Upper lobe of right lung (tissue), 1 donor: ENCODE results near the gene EYA3. TPM values are rescaled to one million over a fixed set of nuclear protein-coding genes. Genes with fewer than 3 reads are reported as not detected.

Experiments used
- ATAC-seq: fragments of 200-7000 bp; cut with Tn5 transposase; one replicate; pipeline ENCODE4 v1.9.1; 2020; ENCODE audit warnings: mild to moderate bottlenecking, moderate library complexity
- DNase-seq: peaks from one replicate; pipeline ENCODE4 v3.0.0-alpha.2; 2020
- H3K27ac ChIP-seq: fragments of 200-600 bp; one replicate; pipeline ENCODE4 v1.8.0; 2022
- H3K27me3 ChIP-seq: fragments of 200-600 bp; one replicate; pipeline ENCODE4 v1.8.0; 2022; ENCODE audit warnings: mild to moderate bottlenecking
- H3K36me3 ChIP-seq: fragments of 200-600 bp; one replicate; pipeline ENCODE4 v1.8.0; 2022
- H3K4me1 ChIP-seq: fragments of 200-600 bp; one replicate; pipeline ENCODE4 v1.8.0; 2022
- H3K4me3 ChIP-seq: fragments of 200-600 bp; one replicate; pipeline ENCODE4 v1.8.0; 2022; ENCODE audit warnings: mild to moderate bottlenecking
- H3K9me3 ChIP-seq: fragments of 200-600 bp; one replicate; pipeline ENCODE4 v1.8.0; 2022
- intact Hi-C: fragments of 100-400 bp; cut with DNase I; formaldehyde crosslinking; loops from one replicate; pipeline ENCODE4 v1.11.0; 2022
- total RNA-seq: library from RNA; stranded (reverse); fragmentation: NEBNext Ultra II Directional; extraction: Animal tissue kit (Norgen Biotek cat#: 25700); gene quantifications from one replicate; pipeline ENCODE4 v1.2.1, GENCODE V29; 2021
- TF ChIP-seq, protein P1 (sequence below): fragments of 200-600 bp; IDR thresholded peaks from one replicate; pipeline ENCODE4 v1.8.0; 2022; ENCODE audit warnings: antibody characterized with exemption
- donor health status: DM: no; HTN: yes; CAD: no; lungs with severe emphysema.

Gene EYA3
- total RNA-seq, 1 donor from 2014 or later = 21.0 TPM

DNA sequence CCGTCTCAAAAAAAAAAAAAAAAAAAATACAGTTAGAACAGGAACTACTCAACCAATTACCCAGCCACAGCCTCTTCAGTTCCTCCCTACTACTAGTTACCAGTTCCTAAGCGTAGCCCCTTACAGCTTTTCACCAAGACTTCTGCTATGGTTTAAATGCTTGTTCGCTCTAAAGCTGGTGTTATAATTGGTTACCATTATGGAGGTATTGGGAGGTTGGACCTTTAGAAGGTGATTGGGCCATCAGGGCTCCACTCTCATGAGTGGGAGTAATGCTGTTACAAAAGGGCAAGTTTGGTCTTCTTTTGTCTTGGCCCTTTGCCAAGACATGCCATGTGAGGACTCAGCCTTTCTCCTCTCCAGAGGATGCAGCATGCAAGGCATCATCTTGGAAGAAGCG lies 156.7 kb downstream of the EYA3 start:
- no peak overlapping the region for H3K4me3 ChIP-seq
- H3K36me3 ChIP-seq = no peaks in the 10 kb centered on the region
- no peaks in the 10 kb centered on the region for H3K27me3 ChIP-seq
- TF ChIP-seq, protein P1, sequence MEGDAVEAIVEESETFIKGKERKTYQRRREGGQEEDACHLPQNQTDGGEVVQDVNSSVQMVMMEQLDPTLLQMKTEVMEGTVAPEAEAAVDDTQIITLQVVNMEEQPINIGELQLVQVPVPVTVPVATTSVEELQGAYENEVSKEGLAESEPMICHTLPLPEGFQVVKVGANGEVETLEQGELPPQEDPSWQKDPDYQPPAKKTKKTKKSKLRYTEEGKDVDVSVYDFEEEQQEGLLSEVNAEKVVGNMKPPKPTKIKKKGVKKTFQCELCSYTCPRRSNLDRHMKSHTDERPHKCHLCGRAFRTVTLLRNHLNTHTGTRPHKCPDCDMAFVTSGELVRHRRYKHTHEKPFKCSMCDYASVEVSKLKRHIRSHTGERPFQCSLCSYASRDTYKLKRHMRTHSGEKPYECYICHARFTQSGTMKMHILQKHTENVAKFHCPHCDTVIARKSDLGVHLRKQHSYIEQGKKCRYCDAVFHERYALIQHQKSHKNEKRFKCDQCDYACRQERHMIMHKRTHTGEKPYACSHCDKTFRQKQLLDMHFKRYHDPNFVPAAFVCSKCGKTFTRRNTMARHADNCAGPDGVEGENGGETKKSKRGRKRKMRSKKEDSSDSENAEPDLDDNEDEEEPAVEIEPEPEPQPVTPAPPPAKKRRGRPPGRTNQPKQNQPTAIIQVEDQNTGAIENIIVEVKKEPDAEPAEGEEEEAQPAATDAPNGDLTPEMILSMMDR = no peak
- DNase-seq = no peak
- peaks cover 3% of the 10 kb centered on the region for H3K4me1 ChIP-seq
- peak; percentile 31 for ATAC-seq
- H3K9me3 ChIP-seq = no peaks in the 10 kb centered on the region
- H3K27ac ChIP-seq = no peak overlapping the region
- intact Hi-C loops = no loop called here

DNA sequence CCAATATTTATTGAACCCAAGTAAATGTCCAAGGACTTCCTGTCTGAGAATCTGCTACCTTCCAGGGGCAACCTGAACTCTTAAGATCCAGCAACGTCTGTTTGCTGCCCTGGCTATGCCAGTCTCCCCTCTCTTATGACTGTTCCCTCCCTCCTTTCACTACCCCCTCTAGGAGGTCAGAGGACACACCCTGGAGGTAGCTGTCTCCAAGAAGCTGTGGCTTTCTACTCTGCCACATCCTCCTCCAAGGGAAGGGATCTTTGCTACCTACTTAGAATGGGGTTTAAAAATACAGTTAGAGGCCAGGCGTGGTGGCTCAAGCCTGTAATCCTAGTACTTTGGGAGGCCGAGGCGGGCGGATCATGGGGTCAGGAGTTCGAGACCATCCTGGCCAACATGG lies 157.2 kb downstream of the EYA3 start:
- Histone ChIP-seq H3K4me3 (no peak overlapping the region), H3K36me3 (no peaks in the 10 kb centered on the region), H3K4me1 (peaks cover 3% of the 10 kb centered on the region), H3K27me3 (no peaks in the 10 kb centered on the region), H3K9me3 (no peaks in the 10 kb centered on the region), H3K27ac (no peak overlapping the region)
- DNase-seq (no peak), ATAC-seq (no peak)
- intact Hi-C loops = no loop called here
- TF ChIP-seq, protein P1 = no peak

DNA sequence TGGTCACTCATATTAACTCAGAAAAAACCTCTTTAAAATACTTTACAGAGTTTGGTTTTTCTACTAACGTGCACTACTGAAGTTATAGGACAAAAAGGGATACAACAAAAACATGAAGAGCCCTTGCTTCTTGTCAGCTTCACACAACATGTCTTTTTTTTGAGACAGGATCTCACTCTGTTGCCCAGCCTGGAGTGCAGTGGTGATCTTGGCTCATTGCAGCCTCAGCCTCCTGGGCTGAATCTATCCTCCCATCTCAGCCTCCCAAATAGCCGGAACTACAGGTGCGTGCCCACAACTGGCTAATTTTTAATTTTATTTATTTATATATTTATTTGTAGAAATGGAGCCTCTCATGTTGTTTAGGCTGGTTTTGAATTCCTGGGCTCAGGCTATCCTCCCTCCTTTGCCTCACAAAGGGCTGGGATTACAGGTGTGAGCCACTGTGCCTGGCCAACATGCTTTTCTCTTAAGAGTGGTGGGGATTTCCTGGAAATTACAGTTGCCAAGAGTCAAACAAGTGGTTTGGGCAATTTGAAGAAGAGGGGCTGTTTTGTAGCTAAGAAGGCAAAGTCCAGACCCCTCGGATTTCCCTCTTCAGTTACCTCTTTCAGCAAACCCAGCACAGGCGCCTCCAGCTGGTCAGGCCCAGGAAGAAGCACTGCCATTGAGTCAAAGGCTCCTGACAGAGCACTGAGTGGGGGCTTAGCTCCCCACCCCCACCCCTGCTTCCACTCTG lies 160.0 kb downstream of the EYA3 start:
- no peak overlapping the region for H3K27ac ChIP-seq
- TF ChIP-seq, protein P1 = no peak
- no peaks in the 10 kb centered on the region for H3K4me1 ChIP-seq
- intact Hi-C loops = no loop called here
- ATAC-seq = peak; percentile 63
- H3K9me3 ChIP-seq = no peaks in the 10 kb centered on the region
- DNase-seq = peak; percentile 58
- no peaks in the 10 kb centered on the region for H3K27me3 ChIP-seq
- H3K36me3 ChIP-seq = no peaks in the 10 kb centered on the region
- no peak overlapping the region for H3K4me3 ChIP-seq

DNA sequence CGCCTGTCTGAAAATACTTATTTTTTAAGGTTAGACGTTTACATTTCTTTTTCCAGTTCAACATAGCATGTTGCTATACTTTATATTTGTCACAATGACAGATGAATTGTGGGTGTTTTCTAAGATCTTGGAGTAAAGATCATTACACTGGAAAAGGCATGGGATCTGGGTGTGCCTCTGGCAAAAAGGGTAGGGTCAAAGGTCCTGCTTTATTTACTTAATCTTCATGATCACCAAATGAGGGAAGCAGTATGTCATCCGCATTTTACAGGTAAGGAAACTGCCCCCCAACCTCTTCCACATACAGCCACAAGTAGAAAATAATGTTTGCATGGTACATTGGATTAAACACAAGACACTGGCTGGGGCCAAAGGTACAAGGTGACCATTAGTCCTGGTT lies 166.1 kb downstream of the EYA3 start:
- intact Hi-C loops = no loop called here
- TF ChIP-seq, protein P1 = no peak
- no peaks in the 10 kb centered on the region for H3K27me3 ChIP-seq
- DNase-seq = no peak
- no peaks in the 10 kb centered on the region for H3K36me3 ChIP-seq
- no peak overlapping the region for H3K27ac ChIP-seq
- no peak for ATAC-seq
- no peaks in the 10 kb centered on the region for H3K4me1 ChIP-seq
- no peak overlapping the region for H3K4me3 ChIP-seq
- no peaks in the 10 kb centered on the region for H3K9me3 ChIP-seq

Other genes with a start within 250 kb of the EYA3 start
- gene THEMIS2, start 216.1 kb downstream of the EYA3 start, total RNA-seq = 89.6 TPM
- gene RPA2, start 174.0 kb downstream of the EYA3 start, total RNA-seq = 22.4 TPM
- gene SMPDL3B, start 153.6 kb downstream of the EYA3 start, total RNA-seq = 29.1 TPM
- 8.7 TPM for gene XKR8, start 128.6 kb downstream of the EYA3 start, total RNA-seq
- 31.6 TPM for gene PTAFR, start 88.1 kb upstream of the EYA3 start, total RNA-seq
- 65.4 TPM for gene DNAJC8, start 144.4 kb upstream of the EYA3 start, total RNA-seq
- gene ATP5IF1, start 147.5 kb upstream of the EYA3 start, total RNA-seq = 87.2 TPM
- 15.6 TPM for gene SESN2, start 170.9 kb upstream of the EYA3 start, total RNA-seq
- 14.0 TPM for gene MED18, start 240.4 kb upstream of the EYA3 start, total RNA-seq